Esophagus (tissue), 2 donors: ENCODE data around the gene PAPPA2. TPM values are rescaled to one million over a fixed set of nuclear protein-coding genes. Genes with fewer than 3 reads are reported as not detected.

ENCODE experiments used
- H3K27ac ChIP-seq, 2 donors: one replicate each; pipeline ENCODE4 v1.5.1; 2013; ENCODE audit warnings: low read depth in 2 of 2, mild to moderate bottlenecking in 2 of 2, inconsistent platforms in 1 of 2, low read length in 1 of 2, moderate library complexity in 1 of 2
- H3K27me3 ChIP-seq, 2 donors: one replicate each; pipeline ENCODE4 v1.6.1; 2013; ENCODE audit warnings: low read length in 2 of 2, control low read depth in 1 of 2, mild to moderate bottlenecking in 1 of 2; ENCODE audit not compliant: insufficient read depth in 2 of 2, control insufficient read depth in 1 of 2
- H3K36me3 ChIP-seq, 2 donors: one replicate each; pipeline ENCODE4 v1.6.1; 2013; ENCODE audit warnings: low read length in 1 of 2; ENCODE audit not compliant: control insufficient read depth in 2 of 2, insufficient read depth in 2 of 2
- H3K4me1 ChIP-seq, 2 donors: one replicate each; pipeline ENCODE4 v1.6.1; 2013; ENCODE audit warnings: low read length in 1 of 2; ENCODE audit not compliant: control insufficient read depth in 2 of 2, insufficient read depth in 2 of 2
- H3K4me3 ChIP-seq, 2 donors: one replicate each; pipeline ENCODE4 v1.5.1; 2013; ENCODE audit warnings: low read length in 2 of 2, mild to moderate bottlenecking in 2 of 2, low read depth in 1 of 2, moderate library complexity in 1 of 2
- H3K9me3 ChIP-seq, 2 donors: one replicate each; pipeline ENCODE4 v1.6.1; 2013; ENCODE audit warnings: mild to moderate bottlenecking in 2 of 2, low read depth in 1 of 2, low read length in 1 of 2, moderate library complexity in 1 of 2; ENCODE audit not compliant: control insufficient read depth in 2 of 2, insufficient read depth in 1 of 2
- WGBS, 2 donors: extraction: QIAGEN DNeasy Blood & Tissue Kit; methylation state at CpG; one replicate each; pipeline ENCODE4 v1.1.7; 2013; 5-methylcytosine and 5-hydroxymethylcytosine counted together
- polyA plus RNA-seq, 2 donors: library from polyadenylated mRNA; stranded (reverse); fragments of 200-250 nt; gene quantifications; one replicate each; pipeline ENCODE4 v1.2.3, GENCODE V29; 2013
- donor health status: healthy with polysubstance abuse.
- donor health status: Bipolar disorder and iron deficiency.

The PAPPA2 gene
- polyA plus RNA-seq, 2 donors: under 0.01 TPM; not detected in 1

DNA sequence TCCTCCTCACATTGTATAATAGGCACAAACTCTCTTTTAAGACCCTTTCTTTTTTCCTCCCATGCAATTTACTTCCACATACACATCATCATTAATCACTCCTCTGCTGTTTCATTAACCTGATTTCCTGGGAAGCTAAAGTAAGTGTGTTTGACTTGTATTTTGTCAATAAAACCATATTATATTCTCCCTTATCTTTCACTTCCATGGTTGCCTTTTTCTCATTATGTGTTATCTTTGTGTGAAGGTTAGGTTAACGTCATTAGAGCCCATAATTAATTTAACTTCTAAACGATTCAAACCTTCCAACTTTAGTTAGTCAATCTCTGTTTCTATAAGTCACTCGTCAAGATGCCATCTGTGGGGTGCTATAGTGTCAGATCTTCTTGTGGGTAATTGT lies 313.0 kb downstream of the PAPPA2 start:
- no peaks in the 10 kb centered on the region for H3K27me3 ChIP-seq
- no peaks in the 10 kb centered on the region for H3K36me3 ChIP-seq
- no peaks in the 10 kb centered on the region for H3K4me1 ChIP-seq
- WGBS, 2 donors: 40 to 44% methylated on average over 3 of the region's 3 CpGs
- H3K4me3 ChIP-seq: no peak overlapping the region
- H3K27ac ChIP-seq: no peak overlapping the region
- H3K9me3 ChIP-seq: no peaks in the 10 kb centered on the region

DNA sequence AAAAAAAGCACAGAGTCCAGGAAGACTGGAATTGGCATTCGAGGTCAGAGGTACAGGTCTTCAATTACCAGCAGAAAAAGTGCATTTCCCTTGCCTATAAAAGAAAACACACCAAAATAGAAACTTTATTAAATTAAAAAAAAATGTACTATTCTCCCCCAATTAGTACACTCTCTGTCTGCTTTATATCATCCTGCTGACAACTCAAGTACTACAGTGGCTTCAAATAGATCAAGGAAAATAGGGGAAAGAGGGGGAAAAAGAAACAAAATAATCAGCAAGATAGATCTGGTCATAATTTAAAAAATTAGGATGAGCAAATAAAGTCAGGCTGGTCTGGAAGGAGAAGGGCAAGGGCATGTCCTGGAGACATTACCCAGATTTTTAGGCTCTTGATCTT lies 315.1 kb downstream of the PAPPA2 start:
- Histone ChIP-seq H3K36me3 (no peaks in the 10 kb centered on the region), H3K4me1 (no peaks in the 10 kb centered on the region), H3K27me3 (no peaks in the 10 kb centered on the region), H3K27ac (no peak overlapping the region), H3K9me3 (no peaks in the 10 kb centered on the region), H3K4me3 (no peak overlapping the region)
- 32 to 52% methylated on average over 1 of the region's 1 CpG for WGBS, 2 donors

DNA sequence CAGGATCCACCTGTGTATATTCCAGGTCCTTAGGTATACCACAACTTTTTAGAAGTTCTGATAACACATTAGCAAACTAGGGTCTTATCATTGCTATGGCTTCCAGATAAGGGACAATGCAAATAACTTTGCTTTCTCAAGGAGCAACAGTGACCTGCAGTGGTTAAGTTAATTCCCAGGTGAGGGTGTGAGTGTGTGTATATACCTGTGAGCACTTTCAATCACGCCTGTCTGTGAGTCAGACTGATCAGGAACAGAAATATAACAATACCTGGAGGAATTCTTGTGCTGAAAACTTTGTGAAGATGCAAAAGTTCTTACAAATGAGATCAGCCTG lies 317.0 kb downstream of the PAPPA2 start:
- H3K36me3 ChIP-seq: no peaks in the 10 kb centered on the region
- no peaks in the 10 kb centered on the region for H3K4me1 ChIP-seq
- H3K27me3 ChIP-seq: no peaks in the 10 kb centered on the region
- no peaks in the 10 kb centered on the region for H3K9me3 ChIP-seq
- H3K4me3 ChIP-seq: no peak overlapping the region
- 26 to 34% methylated on average over 1 of the region's 1 CpG for WGBS, 2 donors
- no peak overlapping the region for H3K27ac ChIP-seq

DNA sequence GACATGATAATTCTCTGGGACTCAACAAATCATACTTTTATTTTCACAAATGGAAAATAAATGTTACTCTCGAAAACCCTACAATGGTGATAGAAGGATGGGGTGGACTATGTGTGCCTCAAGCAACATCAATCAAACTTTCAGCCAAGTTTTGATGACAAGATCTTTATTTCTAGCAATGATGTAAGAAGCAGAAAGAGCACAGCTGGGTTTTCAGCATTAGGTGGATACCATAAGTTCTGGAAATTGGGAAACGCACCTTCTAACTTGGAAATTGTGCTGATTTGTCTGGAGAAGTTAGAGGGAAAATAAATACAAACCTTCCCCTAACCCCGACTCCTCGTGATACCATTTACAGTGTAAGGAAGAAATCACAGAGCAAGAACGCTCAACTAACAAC lies 320.3 kb downstream of the PAPPA2 start:
- Histone ChIP-seq H3K9me3 (no peaks in the 10 kb centered on the region), H3K36me3 (no peaks in the 10 kb centered on the region), H3K27ac (no peak overlapping the region), H3K4me3 (no peak overlapping the region), H3K27me3 (no peaks in the 10 kb centered on the region), H3K4me1 (peaks cover 0 to 2% of the 10 kb centered on the region in 2 donors)
- 68 to 82% methylated on average over 5 of the region's 5 CpGs for WGBS, 2 donors

DNA sequence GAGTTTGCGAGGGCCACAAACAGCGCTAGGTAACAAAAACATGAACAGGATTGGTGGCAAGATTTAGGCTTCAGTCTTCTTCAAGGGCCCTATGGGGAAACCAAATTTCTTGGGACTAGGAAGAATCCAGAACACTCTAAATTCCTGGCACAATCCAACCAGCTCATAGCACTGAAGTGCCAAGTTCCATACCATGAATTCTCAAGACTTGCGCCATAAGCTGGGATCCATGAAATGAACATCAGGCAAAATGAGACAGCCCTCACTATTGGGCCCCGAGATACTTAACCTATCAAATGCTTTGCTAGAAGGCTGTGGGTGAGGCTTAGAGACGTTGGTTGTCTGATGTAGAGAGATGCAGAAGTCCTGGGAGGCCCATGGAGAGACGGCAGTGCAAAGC lies 322.1 kb downstream of the PAPPA2 start:
- H3K9me3 ChIP-seq: no peaks in the 10 kb centered on the region
- no peak overlapping the region for H3K27ac ChIP-seq
- no peaks in the 10 kb centered on the region for H3K27me3 ChIP-seq
- H3K4me1 ChIP-seq: peaks cover 0 to 2% of the 10 kb centered on the region in 2 donors
- no peaks in the 10 kb centered on the region for H3K36me3 ChIP-seq
- WGBS, 2 donors: 85 to 88% methylated on average over 6 of the region's 6 CpGs
- H3K4me3 ChIP-seq: no peak overlapping the region

DNA sequence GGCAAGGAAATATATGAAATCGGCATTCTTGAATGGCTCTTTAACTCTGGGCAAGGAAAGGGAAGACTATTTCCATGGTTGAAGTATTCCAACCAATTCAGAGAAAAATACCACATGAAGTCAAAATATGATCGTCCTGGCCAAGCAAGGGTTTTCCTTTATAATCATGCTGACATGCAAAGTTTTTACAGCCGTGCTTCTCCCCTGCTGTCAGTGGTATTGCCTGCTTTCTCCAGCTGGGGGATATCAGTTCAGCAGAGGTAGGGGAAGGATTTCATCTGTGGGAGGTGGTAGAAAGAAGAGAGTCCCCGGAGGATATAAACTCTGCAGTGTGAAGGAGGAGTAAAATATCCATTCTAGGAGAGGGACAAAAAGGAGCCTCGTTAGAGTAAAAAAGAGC lies 322.8 kb downstream of the PAPPA2 start:
- WGBS, 2 donors: 34 to 37% methylated on average over 5 of the region's 5 CpGs

DNA sequence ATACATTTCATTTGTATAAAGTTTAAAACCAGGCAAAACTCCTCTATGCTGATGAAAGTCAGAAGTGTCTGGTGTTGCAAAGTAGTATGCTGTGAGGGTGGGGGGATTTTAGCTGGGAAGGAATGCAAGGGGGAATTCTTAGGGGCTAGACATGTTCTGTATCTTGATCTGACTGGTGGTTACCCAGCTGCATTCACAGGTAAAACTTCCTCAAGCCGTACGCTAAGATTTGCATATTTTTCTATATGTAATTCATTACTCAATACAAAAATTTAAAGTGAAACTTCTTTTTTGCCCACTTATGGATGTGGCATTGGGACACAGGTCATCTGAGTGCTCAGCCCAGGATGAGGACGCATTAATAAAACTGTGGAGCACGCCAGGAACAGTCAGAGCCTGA lies 323.3 kb downstream of the PAPPA2 start:
- peaks cover 0 to 2% of the 10 kb centered on the region in 2 donors for H3K4me1 ChIP-seq
- H3K9me3 ChIP-seq: no peaks in the 10 kb centered on the region
- no peak overlapping the region for H3K4me3 ChIP-seq
- no peak overlapping the region for H3K27ac ChIP-seq
- no peaks in the 10 kb centered on the region for H3K36me3 ChIP-seq
- no peaks in the 10 kb centered on the region for H3K27me3 ChIP-seq
- 40 to 55% methylated on average over 4 of the region's 4 CpGs for WGBS, 2 donors

More for the DNA sequence above, 322.8 kb downstream of the PAPPA2 start:
- peaks cover 0 to 2% of the 10 kb centered on the region in 2 donors for H3K4me1 ChIP-seq
- H3K27ac ChIP-seq: no peak overlapping the region
- H3K4me3 ChIP-seq: no peak overlapping the region
- H3K9me3 ChIP-seq: no peaks in the 10 kb centered on the region
- H3K27me3 ChIP-seq: no peaks in the 10 kb centered on the region
- no peaks in the 10 kb centered on the region for H3K36me3 ChIP-seq

DNA sequence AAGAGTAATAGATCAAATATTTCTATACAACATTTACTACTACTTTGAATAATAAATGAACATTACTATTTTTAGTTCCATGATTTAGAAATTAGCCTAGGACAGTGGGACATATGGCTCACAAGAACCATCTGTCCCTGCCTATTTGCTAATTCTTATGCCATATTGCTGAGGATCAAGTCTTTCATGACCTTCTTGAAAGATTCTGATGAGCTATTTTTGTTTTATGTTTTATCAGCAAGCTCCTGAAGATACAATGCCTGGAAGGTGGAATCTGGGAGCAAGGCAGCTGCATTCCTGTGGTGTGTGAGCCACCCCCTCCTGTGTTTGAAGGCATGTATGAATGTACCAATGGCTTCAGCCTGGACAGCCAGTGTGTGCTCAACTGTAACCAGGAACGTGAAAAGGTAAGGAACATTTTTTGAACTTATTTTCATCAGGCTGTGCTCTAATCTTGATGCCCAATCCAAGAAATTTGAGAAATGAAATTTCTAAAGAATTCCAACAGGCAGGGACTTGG lies 326.7 kb downstream of the PAPPA2 start:
- Histone ChIP-seq H3K27ac (no peak overlapping the region), H3K9me3 (no peaks in the 10 kb centered on the region), H3K4me3 (no peak overlapping the region), H3K27me3 (no peaks in the 10 kb centered on the region), H3K36me3 (no peaks in the 10 kb centered on the region), H3K4me1 (peaks cover 0 to 2% of the 10 kb centered on the region in 2 donors)
- WGBS, 2 donors: 51 to 61% methylated on average over 1 of the region's 1 CpG

DNA sequence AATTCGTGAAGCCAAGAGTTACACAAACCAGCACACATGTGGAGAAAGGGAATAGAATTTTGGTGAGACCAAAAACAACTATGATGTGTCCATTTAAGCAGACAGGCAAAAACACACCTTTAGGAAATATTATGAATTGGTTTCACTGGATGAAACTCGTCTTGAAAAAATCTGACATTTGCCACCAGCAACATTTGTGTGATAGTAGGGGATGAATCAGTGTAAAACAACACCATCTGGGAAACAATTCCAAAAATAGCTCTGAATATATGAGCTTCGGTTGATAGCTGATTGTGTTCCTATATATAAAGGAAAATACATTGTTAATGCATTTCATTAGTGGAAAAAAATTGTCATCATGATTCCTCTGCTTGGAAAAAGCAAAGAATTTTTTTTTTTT lies 327.8 kb downstream of the PAPPA2 start:
- H3K9me3 ChIP-seq: no peaks in the 10 kb centered on the region
- H3K27me3 ChIP-seq: no peaks in the 10 kb centered on the region
- peaks cover 0 to 2% of the 10 kb centered on the region in 2 donors for H3K4me1 ChIP-seq
- H3K27ac ChIP-seq: no peak overlapping the region
- H3K36me3 ChIP-seq: no peaks in the 10 kb centered on the region
- no peak overlapping the region for H3K4me3 ChIP-seq
- 48 to 53% methylated on average over 3 of the region's 3 CpGs for WGBS, 2 donors

DNA sequence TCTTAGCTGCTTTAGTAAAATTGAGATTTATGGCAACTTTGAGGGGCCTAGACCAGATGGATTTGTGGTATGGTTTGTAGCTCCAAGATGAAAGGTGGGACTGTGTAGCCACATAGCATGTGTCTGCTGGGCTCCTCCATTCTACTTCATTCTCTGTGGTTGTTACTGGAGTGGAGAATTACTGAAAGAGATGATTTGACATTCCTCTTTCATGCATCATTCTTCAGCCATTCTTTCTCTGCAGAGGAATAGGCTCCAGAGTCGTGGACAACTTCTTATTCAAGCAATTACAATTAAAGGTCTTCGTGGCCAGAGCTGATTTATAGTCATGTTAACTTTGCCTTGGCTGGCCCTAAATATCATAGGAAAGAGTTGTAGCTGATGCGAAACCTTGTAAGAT lies 328.9 kb downstream of the PAPPA2 start:
- Histone ChIP-seq H3K9me3 (no peaks in the 10 kb centered on the region), H3K4me1 (no peaks in the 10 kb centered on the region), H3K27ac (no peak overlapping the region), H3K36me3 (no peaks in the 10 kb centered on the region), H3K4me3 (no peak overlapping the region), H3K27me3 (no peaks in the 10 kb centered on the region)
- WGBS, 2 donors: 70 to 73% methylated on average over 3 of the region's 3 CpGs
